Germinal center (tissue), 1 donor: ENCODE data around the gene DEXI.
A peak's percentile ranks its signal among the peaks of the same experiment; 100 is the strongest.
"Not testable (repeated sequence)": the region's sequence is repeated elsewhere in the genome, so short reads cannot be mapped to it uniquely, and the experiment has no call there.

Experiments
- DNase-seq: peaks from one replicate; pipeline ENCODE4 v3.0.0; 2012; ENCODE audit warnings: mixed read lengths, low spot score

The DEXI gene

DNA sequence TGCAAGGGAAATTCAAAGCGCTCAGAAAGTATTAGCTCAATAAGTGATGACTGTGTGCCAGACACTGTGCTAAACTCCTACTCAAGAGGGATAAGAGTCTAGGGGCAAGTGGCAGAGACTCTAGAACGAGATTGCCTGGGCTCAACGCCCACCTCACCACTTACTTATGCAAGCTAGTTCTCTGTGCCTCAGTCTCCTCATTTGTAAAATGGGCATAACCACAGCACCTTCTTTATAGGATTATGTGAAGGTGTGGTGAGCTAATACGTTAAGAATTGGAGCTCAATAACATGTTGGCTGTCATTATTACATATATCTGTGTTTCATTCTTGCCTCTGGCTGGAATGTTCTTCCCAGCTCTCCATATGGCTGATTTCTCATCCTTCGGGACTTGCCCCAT is 15.4 kb downstream of the DEXI start:
- DNase-seq: no peak

DNA sequence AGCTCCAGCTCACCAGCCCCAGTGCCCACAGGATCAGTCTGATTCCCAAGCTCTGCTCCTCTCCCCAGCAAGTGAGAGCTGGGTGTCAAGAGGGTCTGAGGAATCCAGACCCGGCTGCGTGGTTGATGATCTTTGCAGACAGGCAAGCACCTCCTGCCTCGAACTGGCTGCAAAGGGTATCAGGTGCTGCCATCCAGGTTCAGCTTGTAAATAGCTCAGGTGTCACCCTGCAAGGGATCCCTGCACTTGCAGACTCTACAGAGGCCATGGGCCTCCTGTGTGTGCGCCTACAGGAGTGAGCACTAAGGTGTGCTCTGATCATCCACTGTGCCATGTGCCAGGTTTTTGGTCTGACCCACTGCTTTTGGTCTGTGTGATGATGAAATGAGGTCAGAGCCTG is 16.2 kb downstream of the DEXI start:
- no peak for DNase-seq

DNA sequence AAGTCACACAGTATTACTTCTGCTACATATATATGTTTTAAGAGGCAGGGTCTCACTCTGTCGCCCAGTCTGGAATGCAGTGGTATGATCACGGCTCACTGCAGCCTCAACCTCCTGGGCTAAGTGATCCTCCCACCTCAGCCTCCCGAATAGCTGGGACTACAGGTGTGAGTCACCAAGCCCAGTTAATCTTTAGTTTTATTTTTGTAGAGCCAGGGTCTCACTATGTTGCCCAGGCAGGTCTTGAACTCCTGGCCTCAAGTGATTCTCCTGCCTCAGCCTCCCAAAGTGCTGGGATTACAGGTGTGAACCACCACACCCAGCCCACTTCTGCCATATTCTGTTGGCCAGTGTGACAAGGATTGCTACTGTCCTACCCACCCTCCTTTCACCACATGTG is 17.0 kb downstream of the DEXI start:
- not testable (repeated sequence) for DNase-seq

DNA sequence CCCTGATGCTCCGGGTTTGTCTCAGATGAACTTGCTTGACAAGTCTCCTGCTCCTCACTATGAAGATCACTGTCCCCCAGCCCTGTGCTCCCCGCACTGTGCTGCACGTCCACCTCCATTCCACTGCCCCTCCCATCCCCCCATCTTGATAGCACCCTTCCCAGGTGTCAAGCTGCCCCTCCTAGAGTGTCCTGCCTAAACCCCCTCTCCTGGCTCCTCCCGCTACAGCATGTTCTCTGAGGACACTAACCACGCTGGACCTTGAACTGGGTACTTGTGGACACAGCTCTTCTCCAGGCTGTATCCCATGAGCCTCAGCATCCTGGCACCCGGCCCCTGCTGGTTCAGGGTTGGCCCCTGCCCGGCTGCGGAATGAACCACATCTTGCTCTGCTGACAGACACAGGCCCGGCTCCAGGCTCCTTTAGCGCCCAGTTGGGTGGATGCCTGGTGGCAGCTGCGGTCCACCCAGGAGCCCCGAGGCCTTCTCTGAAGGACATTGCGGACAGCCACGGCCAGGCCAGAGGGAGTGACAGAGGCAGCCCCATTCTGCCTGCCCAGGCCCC is 18.5 kb downstream of the DEXI start:
- DNase-seq: no peak

DNA sequence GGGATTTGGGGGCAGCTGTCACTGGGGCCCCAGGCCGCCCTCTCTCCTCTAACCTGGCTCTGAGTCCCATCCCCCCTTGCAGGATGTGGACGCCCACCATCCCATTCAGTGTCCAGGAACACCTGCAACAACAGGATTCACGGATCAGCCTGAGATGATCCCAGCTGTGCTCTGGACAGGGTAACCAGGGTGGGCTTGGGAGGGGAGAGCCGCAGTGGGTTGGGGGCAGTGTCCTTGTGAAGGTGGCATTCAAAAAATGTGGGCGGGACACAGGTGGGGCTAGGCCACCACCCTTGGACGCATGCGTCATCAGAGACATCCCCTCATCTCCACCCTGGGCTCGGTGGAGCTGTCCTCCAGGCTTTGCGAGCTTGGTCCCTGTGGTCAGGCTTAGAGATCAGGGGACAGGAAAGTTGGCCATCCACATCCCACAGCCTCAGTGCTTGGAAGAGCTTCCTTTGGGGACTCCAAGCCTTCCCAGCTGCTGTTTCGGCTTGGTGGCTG is 19.1 kb downstream of the DEXI start:
- no peak for DNase-seq

DNA sequence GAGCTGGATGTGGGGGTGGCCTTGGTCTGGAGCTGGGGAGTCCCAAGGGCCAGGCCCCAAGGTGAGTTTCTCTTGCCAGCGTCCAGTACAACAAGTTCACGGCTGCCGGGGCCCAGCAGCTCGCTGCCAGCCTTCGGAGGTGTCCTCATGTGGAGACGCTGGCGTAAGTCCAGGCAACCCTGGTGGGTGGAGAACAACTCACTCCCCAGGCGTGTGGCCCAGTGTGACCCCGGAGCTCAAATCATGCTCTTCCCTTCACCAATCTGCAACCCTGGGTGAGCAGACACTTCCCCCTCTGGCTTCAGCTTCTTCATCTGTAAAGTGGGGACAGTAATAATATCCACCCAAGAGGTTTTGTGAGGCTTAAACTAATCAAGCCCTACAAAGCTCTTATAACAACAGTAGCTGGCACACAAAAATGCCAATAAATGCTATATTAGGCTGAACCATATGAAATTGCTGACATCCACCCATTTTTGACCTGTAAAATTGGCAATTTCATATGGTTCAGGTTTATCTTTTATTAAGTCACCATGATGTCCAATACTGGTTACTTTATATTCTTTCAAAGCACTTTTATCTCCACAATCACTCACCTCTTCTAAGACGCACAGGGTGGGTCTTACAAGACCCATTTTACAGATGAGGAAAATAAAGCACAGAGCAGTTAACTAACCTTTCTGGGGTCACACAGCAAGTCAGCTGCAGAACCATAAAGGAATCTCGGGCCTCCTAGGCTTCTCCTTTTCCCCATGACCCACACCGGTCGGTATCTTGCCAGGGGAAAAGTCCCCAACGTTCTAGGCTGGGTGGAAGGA is 19.7 kb downstream of the DEXI start:
- no peak for DNase-seq

DNA sequence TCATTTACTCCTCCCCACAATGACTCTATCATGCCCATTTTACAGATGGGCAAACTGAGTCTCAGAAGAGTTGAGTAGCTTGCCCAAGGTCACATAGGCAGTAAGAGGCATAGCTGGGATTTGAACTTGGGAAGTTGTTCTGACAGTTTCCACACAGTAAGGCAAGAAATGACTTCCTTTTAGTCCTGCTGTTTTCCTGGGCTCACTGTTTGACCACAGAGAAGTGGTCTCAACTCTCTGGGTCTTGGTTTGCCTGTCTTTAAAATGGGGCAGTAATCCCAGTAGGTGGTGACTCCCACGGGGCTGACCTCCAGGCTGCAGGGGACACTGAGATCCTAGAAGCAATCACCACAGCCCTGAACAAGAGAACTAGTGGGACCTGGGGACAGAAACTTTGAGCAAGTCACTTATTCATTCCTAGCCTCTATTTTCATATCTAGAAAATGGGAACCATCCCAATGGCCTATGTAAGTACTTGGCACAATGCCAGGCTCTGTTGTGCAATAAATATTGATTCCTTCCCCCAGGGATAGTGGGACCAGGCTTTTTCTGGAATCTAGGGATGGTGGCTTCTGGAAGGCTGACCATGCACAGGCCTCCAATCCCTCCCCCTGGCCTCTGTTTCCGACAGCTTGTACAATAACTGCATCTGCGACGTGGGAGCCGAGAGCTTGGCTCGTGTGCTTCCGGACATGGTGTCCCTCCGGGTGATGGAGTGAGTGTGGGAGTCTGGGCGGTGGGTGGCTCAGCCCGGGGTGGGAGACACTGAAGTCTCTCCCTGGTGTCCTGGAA is 20.5 kb downstream of the DEXI start:
- DNase-seq: no peak

DNA sequence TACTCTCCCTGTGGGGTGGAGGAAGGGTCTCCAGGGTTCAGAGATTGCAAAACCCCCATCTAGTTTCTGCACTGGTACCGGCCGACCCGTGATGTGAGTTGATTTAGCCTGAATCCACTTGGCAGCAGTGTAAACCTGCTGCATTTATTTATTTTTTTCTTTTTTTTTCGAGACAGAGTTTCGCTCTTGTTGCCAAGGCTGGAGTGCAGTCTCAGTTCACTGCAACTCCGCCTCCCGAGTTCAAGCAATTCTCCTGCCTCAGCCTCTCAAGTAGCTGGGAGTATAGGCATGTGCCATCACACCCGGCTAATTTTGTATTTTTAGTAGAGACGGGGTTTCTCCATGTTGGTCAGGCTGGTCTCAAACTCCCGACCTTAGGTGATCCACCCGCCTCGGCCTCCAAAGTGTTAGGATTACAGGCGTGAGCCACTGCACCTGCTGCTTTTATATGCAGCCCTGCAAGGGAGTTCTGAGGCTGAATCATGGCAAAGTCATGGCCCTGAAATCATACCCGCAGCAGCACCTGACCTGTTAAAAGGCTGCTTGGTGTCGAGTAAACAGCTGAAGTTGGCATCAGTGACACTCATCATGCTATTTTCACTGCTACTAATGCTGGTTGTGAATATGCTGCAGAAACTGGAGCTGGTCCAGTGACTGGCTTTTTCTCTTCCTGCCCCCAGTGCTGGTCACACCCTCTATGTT is 21.4 kb downstream of the DEXI start:
- DNase-seq: no peak

DNA sequence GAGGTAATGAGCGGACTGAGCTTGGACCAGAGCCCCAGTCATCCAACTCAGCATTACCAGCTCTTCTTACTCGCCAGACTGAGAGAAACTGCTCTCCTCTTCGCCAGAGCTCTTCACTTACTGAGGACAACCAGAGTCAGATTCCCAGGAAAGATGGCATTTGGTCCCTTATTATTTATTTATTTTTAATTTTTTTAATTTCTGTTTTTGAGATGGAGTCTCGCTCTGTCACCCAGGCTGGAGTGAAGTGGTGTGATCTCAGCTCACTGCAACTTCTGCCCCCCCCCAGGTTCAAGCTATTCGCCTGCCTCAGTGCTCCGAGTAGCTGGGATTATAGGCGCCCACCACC is 23.3 kb downstream of the DEXI start:
- DNase-seq: no peak

DNA sequence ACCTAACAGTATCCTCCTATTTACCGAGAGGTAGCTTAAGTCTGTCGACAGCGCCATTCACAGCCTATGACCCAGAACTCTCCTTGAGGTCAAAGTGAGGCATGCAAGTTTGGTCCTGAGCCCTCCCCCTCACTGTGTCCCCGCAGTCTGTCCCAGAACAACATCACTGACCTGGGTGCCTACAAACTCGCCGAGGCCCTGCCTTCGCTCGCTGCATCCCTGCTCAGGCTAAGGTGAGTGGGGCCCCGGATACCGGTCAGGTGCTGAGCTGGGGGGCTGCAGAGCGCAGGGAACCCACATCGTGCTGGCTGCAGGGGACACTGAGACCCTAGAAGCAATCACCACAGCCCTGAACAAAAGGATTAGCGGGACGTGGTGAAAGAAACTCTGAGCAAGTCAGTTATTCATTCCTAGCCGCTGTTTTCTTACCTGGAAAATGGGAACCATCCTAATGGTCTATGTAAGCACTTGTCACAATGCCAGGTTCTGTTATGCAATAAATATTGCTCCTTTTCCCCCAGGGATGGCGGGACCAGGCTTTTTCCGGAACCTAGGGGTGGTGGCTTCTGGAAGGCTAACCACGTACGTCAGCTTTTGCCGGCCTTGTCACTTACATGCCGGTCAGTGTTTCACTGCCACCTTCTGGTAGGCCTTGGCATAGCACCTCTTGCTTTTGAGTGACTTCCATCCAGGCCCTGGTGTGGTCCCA is 23.8 kb downstream of the DEXI start:
- DNase-seq: peak; percentile 77

DNA sequence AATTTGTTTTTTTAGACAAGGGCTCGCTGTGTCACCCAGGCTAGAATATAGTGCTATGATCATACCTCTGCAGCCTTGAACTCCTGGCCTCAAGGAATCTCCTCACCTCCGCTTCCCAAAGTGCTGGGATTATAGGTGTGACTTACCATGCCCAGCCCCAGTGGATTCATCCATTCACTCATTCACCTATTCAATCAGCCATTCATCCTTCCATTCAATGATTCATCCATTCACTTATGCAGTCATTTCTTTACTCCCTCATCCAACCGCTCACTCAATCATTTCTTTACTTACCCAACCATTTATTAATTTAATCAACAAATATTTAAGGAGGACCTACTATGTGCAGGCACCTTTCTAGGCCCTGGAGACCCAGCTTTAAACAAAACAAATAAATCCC is 25.7 kb downstream of the DEXI start:
- no peak for DNase-seq

DNA sequence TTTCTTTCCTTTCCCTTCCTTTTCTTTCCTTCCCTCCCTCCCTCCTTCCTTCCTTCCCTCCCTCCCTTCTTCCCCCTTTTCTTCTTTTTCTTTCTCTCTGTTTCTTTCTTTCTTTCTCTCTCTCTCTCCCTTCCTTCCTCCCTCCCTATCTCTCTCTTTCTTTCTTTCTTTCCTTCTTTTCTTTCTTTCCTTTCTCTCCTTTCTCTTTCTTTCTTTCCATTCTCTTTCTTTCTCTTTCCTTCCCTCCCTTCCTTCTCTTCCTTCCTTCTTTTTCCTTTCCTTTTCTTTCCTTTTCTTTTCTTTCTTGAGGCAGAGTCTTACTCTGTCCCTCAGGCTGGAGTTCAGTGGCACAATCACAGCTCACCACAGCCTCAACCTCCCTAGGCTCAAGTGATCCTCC is 31.0 kb downstream of the DEXI start:
- no peak for DNase-seq

DNA sequence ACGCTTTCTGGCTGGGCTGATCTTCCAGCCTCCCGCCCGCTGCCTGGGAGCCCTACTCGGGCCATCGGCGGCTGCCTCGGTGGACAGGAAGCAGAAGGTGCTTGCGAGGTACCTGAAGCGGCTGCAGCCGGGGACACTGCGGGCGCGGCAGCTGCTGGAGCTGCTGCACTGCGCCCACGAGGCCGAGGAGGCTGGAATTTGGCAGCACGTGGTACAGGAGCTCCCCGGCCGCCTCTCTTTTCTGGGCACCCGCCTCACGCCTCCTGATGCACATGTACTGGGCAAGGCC is 34.6 kb downstream of the DEXI start:
- no peak for DNase-seq

DNA sequence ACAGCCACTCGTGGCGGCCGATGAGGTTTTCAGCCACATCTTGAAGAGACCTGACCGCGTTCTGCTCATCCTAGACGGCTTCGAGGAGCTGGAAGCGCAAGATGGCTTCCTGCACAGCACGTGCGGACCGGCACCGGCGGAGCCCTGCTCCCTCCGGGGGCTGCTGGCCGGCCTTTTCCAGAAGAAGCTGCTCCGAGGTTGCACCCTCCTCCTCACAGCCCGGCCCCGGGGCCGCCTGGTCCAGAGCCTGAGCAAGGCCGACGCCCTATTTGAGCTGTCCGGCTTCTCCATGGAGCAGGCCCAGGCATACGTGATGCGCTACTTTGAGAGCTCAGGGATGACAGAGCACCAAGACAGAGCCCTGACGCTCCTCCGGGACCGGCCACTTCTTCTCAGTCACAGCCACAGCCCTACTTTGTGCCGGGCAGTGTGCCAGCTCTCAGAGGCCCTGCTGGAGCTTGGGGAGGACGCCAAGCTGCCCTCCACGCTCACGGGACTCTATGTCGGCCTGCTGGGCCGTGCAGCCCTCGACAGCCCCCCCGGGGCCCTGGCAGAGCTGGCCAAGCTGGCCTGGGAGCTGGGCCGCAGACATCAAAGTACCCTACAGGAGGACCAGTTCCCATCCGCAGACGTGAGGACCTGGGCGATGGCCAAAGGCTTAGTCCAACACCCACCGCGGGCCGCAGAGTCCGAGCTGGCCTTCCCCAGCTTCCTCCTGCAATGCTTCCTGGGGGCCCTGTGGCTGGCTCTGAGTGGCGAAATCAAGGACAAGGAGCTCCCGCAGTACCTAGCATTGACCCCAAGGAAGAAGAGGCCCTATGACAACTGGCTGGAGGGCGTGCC is 35.1 kb downstream of the DEXI start:
- DNase-seq: no peak

DNA sequence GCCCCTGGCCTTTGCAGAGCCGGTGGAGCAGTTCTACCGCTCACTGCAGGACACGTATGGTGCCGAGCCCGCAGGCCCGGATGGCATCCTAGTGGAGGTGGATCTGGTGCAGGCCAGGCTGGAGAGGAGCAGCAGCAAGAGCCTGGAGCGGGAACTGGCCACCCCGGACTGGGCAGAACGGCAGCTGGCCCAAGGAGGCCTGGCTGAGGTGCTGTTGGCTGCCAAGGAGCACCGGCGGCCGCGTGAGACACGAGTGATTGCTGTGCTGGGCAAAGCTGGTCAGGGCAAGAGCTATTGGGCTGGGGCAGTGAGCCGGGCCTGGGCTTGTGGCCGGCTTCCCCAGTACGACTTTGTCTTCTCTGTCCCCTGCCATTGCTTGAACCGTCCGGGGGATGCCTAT is 35.8 kb downstream of the DEXI start:
- no peak for DNase-seq

DNA sequence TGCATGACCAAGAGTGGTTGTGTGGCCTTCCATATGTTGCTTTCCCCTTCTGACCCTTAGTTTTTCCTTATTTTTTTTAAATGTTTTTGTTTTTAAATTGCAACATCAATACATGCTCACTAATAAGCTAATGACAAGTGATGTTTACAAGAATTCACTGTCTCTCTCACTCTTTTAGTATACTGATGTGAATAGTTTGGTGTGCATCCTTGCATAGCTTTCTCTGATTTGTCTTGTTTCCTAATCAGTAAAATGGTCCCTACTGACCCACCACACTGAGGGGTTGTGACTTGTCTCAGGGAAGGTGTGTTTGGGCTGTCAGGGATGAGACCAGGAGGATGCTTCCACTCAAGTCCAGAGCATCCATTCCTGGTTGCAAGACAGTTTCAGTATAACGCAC is 39.3 kb downstream of the DEXI start:
- no peak for DNase-seq

DNA sequence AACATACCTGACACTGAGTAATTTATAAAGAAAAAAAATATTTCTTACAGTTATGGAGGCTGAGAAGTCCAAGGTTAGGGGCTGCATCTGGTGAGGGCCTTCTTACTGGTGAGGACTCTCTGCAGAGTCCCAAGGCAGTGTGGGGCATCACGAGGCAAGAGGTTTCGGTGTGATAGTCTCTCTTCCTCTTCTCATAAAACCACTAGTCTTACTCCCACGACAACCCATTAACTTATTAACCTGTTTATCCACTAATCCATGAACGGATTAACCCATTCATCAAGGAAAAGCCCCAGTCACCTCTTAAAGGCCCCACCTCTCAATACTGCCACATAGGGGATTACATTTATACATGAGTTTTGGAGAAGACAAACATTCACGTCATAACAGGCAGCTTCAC is 45.1 kb downstream of the DEXI start:
- DNase-seq: no peak

DNA sequence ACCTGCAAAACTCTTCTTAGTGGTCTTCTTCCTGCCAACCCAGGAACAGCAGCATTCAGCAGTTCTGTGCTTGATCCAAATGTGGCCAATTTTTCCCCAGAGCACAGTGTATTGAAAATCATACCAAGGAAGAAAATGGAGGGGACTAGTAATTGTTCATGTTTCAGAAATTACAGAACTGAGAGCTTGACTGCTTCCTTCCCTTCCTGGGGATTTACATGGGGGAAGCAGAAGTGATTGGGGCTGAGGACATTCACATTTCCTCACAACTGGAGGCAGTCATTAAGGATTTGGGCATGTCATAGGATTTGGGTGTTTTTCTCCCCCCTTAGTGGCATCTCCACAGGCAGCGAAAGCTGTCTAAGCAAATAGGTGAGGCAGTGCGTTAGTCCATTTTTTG is 45.5 kb downstream of the DEXI start:
- no peak for DNase-seq

DNA sequence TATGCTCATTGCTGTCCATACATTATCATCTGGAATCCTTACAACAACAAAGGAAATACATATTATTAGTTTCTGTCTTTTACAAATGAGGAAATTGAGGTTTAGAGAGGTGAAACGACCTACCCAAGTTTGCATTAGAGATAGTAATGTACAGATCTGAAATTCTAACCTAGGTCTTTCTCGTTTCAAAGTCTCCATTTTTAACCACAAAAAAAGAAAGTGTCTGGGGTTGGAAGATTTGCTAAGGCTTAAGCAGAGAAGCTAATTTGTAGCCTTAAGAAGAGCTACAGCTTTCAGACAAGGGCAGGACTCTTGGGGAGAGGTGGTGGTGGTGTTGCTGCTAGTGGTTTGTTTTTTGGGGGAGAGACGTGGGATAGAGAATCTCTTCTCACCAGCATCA is 46.1 kb downstream of the DEXI start:
- DNase-seq: no peak

DNA sequence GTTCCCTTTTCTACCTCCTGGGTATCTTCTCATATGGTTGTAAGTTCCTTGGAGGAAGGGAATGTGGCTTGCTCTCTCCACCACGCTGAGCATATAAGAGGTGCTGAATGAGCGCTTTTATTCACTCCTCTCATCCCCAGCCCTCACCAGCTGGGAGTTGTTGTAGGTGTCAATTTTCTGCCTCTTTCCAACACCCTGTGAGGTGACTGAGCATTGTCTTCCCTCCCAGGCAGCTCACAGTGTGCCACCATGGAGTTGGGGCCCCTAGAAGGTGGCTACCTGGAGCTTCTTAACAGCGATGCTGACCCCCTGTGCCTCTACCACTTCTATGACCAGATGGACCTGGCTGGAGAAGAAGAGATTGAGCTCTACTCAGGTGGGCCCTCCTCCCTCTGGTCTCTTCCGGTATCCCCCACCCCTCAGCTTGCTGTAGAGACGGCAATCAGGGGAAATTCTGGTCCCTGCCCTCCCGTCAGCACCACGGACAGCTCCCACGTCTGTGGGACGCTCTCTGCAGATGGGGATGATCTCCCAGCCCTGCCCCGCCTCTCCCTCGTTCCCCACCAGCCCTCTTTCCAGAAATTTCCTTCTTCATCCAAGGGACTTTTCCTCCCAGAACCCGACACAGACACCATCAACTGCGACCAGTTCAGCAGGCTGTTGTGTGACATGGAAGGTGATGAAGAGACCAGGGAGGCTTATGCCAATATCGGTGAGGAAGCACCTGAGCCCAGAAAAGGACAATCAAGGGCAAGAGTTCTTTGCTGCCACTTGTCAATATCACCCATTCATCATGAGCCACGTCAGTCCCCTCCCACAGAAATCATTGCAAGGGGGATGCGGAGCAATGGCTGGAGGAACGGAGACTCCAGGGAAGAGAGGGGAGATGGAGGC is 47.0 kb downstream of the DEXI start:
- peak; percentile 56 for DNase-seq
